ENCODE measurements around the gene RTN4IP1. TPM values are rescaled to one million over a fixed set of nuclear protein-coding genes. Genes with fewer than 3 reads are reported as not detected.

RTN4IP1 gene
- total and polyA plus RNA-seq, 2 of the 13 experiments (the other 11 are each of a cell fraction or from before 2014, with no cell fraction given) = 5.5 to 17.2 TPM

DNA sequence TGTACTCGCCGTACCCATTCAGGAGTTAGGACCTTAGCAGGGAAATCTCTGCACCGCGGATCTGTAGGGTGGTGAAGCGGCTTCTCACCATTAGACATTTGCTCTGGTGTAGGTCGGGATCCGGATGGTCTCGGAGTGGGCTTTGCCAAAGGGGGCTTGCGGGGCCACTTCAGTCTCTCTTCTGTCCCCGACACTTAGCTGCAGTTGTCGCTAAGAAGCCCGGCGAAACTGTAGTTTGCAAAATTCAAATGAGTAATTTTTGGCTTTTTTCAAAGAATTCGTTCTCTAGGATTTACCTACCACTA is 513 bp upstream of the RTN4IP1 start (continued):
- TF ChIP-seq, protein P1, sequence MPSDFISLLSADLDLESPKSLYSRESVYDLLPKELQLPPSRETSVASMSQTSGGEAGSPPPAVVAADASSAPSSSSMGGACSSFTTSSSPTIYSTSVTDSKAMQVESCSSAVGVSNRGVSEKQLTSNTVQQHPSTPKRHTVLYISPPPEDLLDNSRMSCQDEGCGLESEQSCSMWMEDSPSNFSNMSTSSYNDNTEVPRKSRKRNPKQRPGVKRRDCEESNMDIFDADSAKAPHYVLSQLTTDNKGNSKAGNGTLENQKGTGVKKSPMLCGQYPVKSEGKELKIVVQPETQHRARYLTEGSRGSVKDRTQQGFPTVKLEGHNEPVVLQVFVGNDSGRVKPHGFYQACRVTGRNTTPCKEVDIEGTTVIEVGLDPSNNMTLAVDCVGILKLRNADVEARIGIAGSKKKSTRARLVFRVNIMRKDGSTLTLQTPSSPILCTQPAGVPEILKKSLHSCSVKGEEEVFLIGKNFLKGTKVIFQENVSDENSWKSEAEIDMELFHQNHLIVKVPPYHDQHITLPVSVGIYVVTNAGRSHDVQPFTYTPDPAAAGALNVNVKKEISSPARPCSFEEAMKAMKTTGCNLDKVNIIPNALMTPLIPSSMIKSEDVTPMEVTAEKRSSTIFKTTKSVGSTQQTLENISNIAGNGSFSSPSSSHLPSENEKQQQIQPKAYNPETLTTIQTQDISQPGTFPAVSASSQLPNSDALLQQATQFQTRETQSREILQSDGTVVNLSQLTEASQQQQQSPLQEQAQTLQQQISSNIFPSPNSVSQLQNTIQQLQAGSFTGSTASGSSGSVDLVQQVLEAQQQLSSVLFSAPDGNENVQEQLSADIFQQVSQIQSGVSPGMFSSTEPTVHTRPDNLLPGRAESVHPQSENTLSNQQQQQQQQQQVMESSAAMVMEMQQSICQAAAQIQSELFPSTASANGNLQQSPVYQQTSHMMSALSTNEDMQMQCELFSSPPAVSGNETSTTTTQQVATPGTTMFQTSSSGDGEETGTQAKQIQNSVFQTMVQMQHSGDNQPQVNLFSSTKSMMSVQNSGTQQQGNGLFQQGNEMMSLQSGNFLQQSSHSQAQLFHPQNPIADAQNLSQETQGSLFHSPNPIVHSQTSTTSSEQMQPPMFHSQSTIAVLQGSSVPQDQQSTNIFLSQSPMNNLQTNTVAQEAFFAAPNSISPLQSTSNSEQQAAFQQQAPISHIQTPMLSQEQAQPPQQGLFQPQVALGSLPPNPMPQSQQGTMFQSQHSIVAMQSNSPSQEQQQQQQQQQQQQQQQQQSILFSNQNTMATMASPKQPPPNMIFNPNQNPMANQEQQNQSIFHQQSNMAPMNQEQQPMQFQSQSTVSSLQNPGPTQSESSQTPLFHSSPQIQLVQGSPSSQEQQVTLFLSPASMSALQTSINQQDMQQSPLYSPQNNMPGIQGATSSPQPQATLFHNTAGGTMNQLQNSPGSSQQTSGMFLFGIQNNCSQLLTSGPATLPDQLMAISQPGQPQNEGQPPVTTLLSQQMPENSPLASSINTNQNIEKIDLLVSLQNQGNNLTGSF (CRISPR knock-in tag; IDR thresholded peaks at IDR 0.05) = no peak
- no peak for TF ChIP-seq ZNF709 (CRISPR knock-in tag; IDR thresholded peaks at IDR 0.05)
- TF ChIP-seq PITX1 (CRISPR knock-in tag; IDR thresholded peaks at IDR 0.05) = no peak
- no peak for TF ChIP-seq ZNF12 (CRISPR knock-in tag; IDR thresholded peaks at IDR 0.05)
- no peak for TF ChIP-seq BHLHE40 (IDR thresholded peaks at IDR 0.05; ENCODE audit: low read length)
- no peak for TF ChIP-seq DPF2 (CRISPR knock-in tag; IDR thresholded peaks at IDR 0.05; ENCODE audit: borderline replicate concordance, low read depth)
- TF ChIP-seq MED13 (CRISPR knock-in tag; IDR thresholded peaks at IDR 0.05) = no peak
- TF ChIP-seq, protein P2, sequence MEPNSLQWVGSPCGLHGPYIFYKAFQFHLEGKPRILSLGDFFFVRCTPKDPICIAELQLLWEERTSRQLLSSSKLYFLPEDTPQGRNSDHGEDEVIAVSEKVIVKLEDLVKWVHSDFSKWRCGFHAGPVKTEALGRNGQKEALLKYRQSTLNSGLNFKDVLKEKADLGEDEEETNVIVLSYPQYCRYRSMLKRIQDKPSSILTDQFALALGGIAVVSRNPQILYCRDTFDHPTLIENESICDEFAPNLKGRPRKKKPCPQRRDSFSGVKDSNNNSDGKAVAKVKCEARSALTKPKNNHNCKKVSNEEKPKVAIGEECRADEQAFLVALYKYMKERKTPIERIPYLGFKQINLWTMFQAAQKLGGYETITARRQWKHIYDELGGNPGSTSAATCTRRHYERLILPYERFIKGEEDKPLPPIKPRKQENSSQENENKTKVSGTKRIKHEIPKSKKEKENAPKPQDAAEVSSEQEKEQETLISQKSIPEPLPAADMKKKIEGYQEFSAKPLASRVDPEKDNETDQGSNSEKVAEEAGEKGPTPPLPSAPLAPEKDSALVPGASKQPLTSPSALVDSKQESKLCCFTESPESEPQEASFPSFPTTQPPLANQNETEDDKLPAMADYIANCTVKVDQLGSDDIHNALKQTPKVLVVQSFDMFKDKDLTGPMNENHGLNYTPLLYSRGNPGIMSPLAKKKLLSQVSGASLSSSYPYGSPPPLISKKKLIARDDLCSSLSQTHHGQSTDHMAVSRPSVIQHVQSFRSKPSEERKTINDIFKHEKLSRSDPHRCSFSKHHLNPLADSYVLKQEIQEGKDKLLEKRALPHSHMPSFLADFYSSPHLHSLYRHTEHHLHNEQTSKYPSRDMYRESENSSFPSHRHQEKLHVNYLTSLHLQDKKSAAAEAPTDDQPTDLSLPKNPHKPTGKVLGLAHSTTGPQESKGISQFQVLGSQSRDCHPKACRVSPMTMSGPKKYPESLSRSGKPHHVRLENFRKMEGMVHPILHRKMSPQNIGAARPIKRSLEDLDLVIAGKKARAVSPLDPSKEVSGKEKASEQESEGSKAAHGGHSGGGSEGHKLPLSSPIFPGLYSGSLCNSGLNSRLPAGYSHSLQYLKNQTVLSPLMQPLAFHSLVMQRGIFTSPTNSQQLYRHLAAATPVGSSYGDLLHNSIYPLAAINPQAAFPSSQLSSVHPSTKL (CRISPR knock-in tag; IDR thresholded peaks at IDR 0.05) = no peak
- no peak for TF ChIP-seq HMGA1 (CRISPR knock-in tag; conservative IDR thresholded peaks at IDR 0.05)
- TF ChIP-seq TCF12 (IDR thresholded peaks at IDR 0.05) = no peak
- no peak for TF ChIP-seq TCF12 (CRISPR knock-in tag; IDR thresholded peaks at IDR 0.05)
- TF ChIP-seq FLYWCH1 (CRISPR knock-in tag; IDR thresholded peaks at IDR 0.05) = no peak
- TF ChIP-seq BRD4 (CRISPR knock-in tag; IDR thresholded peaks at IDR 0.05) = no peak
- no peak for TF ChIP-seq NONO (IDR thresholded peaks at IDR 0.05)
- no peak; the same call in 1 of the 2 replicates for TF ChIP-seq NONO (CRISPR knock-in tag; conservative IDR thresholded peaks at IDR 0.05)
- TF ChIP-seq MXD4 (CRISPR knock-in tag; IDR thresholded peaks at IDR 0.05) = no peak
- TF ChIP-seq ZNF546 (CRISPR knock-in tag; conservative IDR thresholded peaks at IDR 0.05) = no peak
- TF ChIP-seq, protein P3, sequence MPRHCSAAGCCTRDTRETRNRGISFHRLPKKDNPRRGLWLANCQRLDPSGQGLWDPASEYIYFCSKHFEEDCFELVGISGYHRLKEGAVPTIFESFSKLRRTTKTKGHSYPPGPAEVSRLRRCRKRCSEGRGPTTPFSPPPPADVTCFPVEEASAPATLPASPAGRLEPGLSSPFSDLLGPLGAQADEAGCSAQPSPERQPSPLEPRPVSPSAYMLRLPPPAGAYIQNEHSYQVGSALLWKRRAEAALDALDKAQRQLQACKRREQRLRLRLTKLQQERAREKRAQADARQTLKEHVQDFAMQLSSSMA (CRISPR knock-in tag; IDR thresholded peaks at IDR 0.05) = no peak
- no peak for TF ChIP-seq ZNF460 (CRISPR knock-in tag; IDR thresholded peaks at IDR 0.05; ENCODE audit: borderline replicate concordance)
- TF ChIP-seq ETV6 (CRISPR knock-in tag; conservative IDR thresholded peaks at IDR 0.05) = no peak
- TF ChIP-seq ZNF780A (CRISPR knock-in tag; IDR thresholded peaks at IDR 0.05) = no peak

Data from HepG2 (cell line).